ENCODE results near the gene MUSK. TPM values are rescaled to one million over a fixed set of nuclear protein-coding genes. Genes with fewer than 3 reads are reported as not detected.

MUSK gene
- total and polyA plus RNA-seq, 2 of the 8 experiments (the other 6 are each of a cell fraction or from before 2014, with no cell fraction given): not detected

DNA sequence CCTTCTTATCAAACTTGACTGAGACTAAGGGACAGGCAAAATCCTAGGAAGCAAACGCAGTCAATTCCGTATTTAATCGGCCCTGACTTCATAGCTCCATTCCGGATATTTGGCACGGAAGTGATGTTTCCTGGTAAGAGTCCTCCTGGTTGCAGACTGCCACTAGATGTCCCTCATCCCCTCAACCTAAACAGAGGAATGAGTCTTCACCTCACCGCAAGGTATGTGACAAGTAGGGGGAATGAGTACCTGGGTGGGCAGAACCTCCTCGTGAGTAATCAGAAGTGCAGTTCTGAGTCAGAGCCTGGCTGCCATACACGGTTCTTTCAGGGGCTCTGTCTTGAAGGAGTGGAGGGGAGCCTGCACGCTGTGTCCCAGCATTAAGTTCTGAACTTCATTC lies 173.6 kb downstream of the MUSK start:
- 86% methylated on average over 9 of the region's 9 CpGs; no CpG with 5 or more reads in 1 of the 2 experiments for WGBS, 2 experiments (ENCODE audit: extremely low coverage in 1 of 2, insufficient coverage in 1 of 2, insufficient read length in 1 of 2, insufficient replicate concordance in 2 of 2, low coverage in 1 of 2, low lambda C conversion rate in 2 of 2, missing lambda C conversion rate in 1 of 2)
- no peak overlapping the region for H4K5ac ChIP-seq (ENCODE audit: insufficient read length, low read depth, low read length)
- no peak overlapping the region for H3K14ac ChIP-seq (ENCODE audit: insufficient read length)
- H3K4ac ChIP-seq (replicated peaks; ENCODE audit: insufficient read length, low read depth, low read length): no peak overlapping the region
- H3K9me3 ChIP-seq (ENCODE audit: insufficient read depth in 2 of 2, low read depth in 1 of 2, low read length in 1 of 2): no peaks in the 10 kb centered on the region
- no peak overlapping the region for H3K27ac ChIP-seq (ENCODE audit: low read depth, low read length)
- no peak overlapping the region for H2BK120ac ChIP-seq (replicated peaks; ENCODE audit: low read depth, low read length)
- H4K20me1 ChIP-seq (replicated peaks in 1 of 2; ENCODE audit: control insufficient read depth in 1 of 2, insufficient read depth in 2 of 2, low read length in 2 of 2): no peaks in the 10 kb centered on the region
- CTCF ChIA-PET (ENCODE audit: partially characterized antibody): interaction anchor here (0.6 to 1.7 kb wide), 5 partner anchors 11 to 456 kb away, joined by 3 to 7 read pairs (median 4); no protein-coding TSS in a partner anchor
- H3K36me3 ChIP-seq (ENCODE audit: control insufficient read depth in 2 of 4, insufficient read depth in 4 of 4, low read length in 3 of 4): no peaks in the 10 kb centered on the region
- no peak overlapping the region for H3K56ac ChIP-seq (replicated peaks; ENCODE audit: insufficient read length, low read depth, low read length)
- H3K4me3 ChIP-seq (ENCODE audit: extremely low read depth in 1 of 4, insufficient read depth in 2 of 4, low read depth in 3 of 4, low read length in 4 of 4): no peak overlapping the region
- H2BK20ac ChIP-seq (ENCODE audit: low read length): no peak overlapping the region
- no peak overlapping the region for H2BK15ac ChIP-seq (ENCODE audit: low read length)
- H4K91ac ChIP-seq (replicated peaks; ENCODE audit: insufficient read length, low read length): no peak overlapping the region
- no peak for DNase-seq (ENCODE audit: low read depth in 1 of 2, low spot score in 2 of 2)
- H3K9ac ChIP-seq (replicated peaks in 1 of 4; ENCODE audit: extremely low read depth in 1 of 4, low read depth in 3 of 4, low read length in 3 of 4): no peak overlapping the region
- no peaks in the 10 kb centered on the region for H3K79me2 ChIP-seq (ENCODE audit: control insufficient read depth in 1 of 2, insufficient read depth in 2 of 2, low read length in 2 of 2)
- H3K18ac ChIP-seq (ENCODE audit: extremely low read depth, low read length): no peak overlapping the region
- H2AFZ ChIP-seq (ENCODE audit: low read length): no peak overlapping the region
- peaks cover 3% of the 10 kb centered on the region; the same call in 1 of the 2 replicates for H3K23me2 ChIP-seq (ENCODE audit: low read depth, low read length)
- no peaks in the 10 kb centered on the region for H3K27me3 ChIP-seq (replicated peaks in 1 of 4; ENCODE audit: control insufficient read depth in 3 of 4, extremely low read depth in 1 of 4, insufficient read depth in 3 of 4, low read length in 3 of 4)
- H2BK12ac ChIP-seq (ENCODE audit: low read depth, low read length): no peak overlapping the region
- no peak overlapping the region for H2BK5ac ChIP-seq (ENCODE audit: low read depth, low read length)
- H3K4me2 ChIP-seq (ENCODE audit: insufficient read depth in 1 of 2, low read depth in 2 of 2, low read length in 2 of 2): no peak overlapping the region
- H4K8ac ChIP-seq (ENCODE audit: extremely low read depth, insufficient read depth, low read length): no peak overlapping the region
- no peak overlapping the region for H3K23ac ChIP-seq (ENCODE audit: insufficient read length)
- no peak overlapping the region for H2AK5ac ChIP-seq (ENCODE audit: low read depth, low read length)
- FAIRE-seq: no peak
- no peaks in the 10 kb centered on the region for H3K79me1 ChIP-seq (ENCODE audit: low read depth, low read length)
- POLR2A ChIA-PET (ENCODE audit: partially characterized antibody): no interaction called here
- H3K4me1 ChIP-seq (replicated peaks in 1 of 4; ENCODE audit: control insufficient read depth in 3 of 4, insufficient read depth in 4 of 4, low read length in 3 of 4): no peaks in the 10 kb centered on the region
- TF ChIP-seq JUN (IDR thresholded peaks at IDR 0.05; ENCODE audit: low read depth, low read length) (no peak), CHD2 (IDR thresholded peaks at IDR 0.05; ENCODE audit: low read length) (no peak), BCL11A (IDR thresholded peaks at IDR 0.05; ENCODE audit: low read depth in 2 of 2, low read length in 2 of 2) (no peak), TAF1 (IDR thresholded peaks at IDR 0.05; ENCODE audit: low read depth, low read length) (no peak), CTCF (IDR thresholded peaks at IDR 0.05; ENCODE audit: control extremely low read depth in 1 of 3, insufficient read depth in 1 of 3, low read depth in 1 of 3, low read length in 3 of 3) (peak in 2 of 3 experiments; percentile 17 to 48; a peak in 2 of 4 replicates), MAFK (IDR thresholded peaks at IDR 0.05; ENCODE audit: low read depth, low read length) (no peak), EZH2 (IDR thresholded peaks at IDR 0.05; ENCODE audit: low read depth, low read length, severe bottlenecking) (no peak), RBBP5 (IDR thresholded peaks at IDR 0.05; ENCODE audit: borderline replicate concordance, low read depth, low read length) (no peak), NANOG (IDR thresholded peaks at IDR 0.05; ENCODE audit: insufficient read depth, low read depth, low read length, poor library complexity, severe bottlenecking) (no peak), BACH1 (IDR thresholded peaks at IDR 0.05; ENCODE audit: low read length) (no peak), JUND (IDR thresholded peaks at IDR 0.05; ENCODE audit: low read length) (no peak), HDAC6 (IDR thresholded peaks at IDR 0.05; ENCODE audit: low read depth, low read length) (no peak), SIRT6 (IDR thresholded peaks at IDR 0.05; ENCODE audit: low read length) (no peak)
